Measurements from ENCODE around the gene NT5C2.

GRCh38 chr10:103090911-103091310 lies 102.2 kb downstream of the NT5C2 start:
- no peak for TF ChIP-seq MAZ (IDR thresholded peaks at IDR 0.05; ENCODE audit: borderline replicate concordance, low read depth, low read length)
- TF ChIP-seq CTCF (conservative IDR thresholded peaks at IDR 0.05; ENCODE audit: low read depth, low read length) = no peak
- no peak for TF ChIP-seq MAFK (IDR thresholded peaks at IDR 0.05; ENCODE audit: low read depth, low read length)
- TF ChIP-seq POLR2A (IDR thresholded peaks at IDR 0.05; ENCODE audit: low read depth, low read length) = no peak
- TF ChIP-seq FOS (IDR thresholded peaks at IDR 0.05; ENCODE audit: low read depth, low read length) = no peak
- TF ChIP-seq USF2 (IDR thresholded peaks at IDR 0.05; ENCODE audit: low read depth, low read length) = no peak
- no peak for TF ChIP-seq NFE2L2 (IDR thresholded peaks at IDR 0.05; ENCODE audit: low read depth, low read length)
- no peak for TF ChIP-seq RCOR1 (IDR thresholded peaks at IDR 0.05; ENCODE audit: insufficient replicate concordance, low read length)

All from IMR-90 (cell line).